IPS-18c (cell line): ENCODE data around the gene LGR5.

Source experiments
- H3K4me3 ChIP-seq: 2 replicates; pipeline ENCODE4 v1.7.0; 2013; ENCODE audit warnings: low read depth, mild to moderate bottlenecking, low read length, moderate library complexity; ENCODE audit not compliant: insufficient read depth
- H3K9me3 ChIP-seq: one replicate; pipeline ENCODE4 v1.6.1; 2013; ENCODE audit warnings: mild to moderate bottlenecking, low read length, moderate library complexity; ENCODE audit not compliant: control insufficient read depth, insufficient read depth

The LGR5 gene, protein sequence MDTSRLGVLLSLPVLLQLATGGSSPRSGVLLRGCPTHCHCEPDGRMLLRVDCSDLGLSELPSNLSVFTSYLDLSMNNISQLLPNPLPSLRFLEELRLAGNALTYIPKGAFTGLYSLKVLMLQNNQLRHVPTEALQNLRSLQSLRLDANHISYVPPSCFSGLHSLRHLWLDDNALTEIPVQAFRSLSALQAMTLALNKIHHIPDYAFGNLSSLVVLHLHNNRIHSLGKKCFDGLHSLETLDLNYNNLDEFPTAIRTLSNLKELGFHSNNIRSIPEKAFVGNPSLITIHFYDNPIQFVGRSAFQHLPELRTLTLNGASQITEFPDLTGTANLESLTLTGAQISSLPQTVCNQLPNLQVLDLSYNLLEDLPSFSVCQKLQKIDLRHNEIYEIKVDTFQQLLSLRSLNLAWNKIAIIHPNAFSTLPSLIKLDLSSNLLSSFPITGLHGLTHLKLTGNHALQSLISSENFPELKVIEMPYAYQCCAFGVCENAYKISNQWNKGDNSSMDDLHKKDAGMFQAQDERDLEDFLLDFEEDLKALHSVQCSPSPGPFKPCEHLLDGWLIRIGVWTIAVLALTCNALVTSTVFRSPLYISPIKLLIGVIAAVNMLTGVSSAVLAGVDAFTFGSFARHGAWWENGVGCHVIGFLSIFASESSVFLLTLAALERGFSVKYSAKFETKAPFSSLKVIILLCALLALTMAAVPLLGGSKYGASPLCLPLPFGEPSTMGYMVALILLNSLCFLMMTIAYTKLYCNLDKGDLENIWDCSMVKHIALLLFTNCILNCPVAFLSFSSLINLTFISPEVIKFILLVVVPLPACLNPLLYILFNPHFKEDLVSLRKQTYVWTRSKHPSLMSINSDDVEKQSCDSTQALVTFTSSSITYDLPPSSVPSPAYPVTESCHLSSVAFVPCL

DNA sequence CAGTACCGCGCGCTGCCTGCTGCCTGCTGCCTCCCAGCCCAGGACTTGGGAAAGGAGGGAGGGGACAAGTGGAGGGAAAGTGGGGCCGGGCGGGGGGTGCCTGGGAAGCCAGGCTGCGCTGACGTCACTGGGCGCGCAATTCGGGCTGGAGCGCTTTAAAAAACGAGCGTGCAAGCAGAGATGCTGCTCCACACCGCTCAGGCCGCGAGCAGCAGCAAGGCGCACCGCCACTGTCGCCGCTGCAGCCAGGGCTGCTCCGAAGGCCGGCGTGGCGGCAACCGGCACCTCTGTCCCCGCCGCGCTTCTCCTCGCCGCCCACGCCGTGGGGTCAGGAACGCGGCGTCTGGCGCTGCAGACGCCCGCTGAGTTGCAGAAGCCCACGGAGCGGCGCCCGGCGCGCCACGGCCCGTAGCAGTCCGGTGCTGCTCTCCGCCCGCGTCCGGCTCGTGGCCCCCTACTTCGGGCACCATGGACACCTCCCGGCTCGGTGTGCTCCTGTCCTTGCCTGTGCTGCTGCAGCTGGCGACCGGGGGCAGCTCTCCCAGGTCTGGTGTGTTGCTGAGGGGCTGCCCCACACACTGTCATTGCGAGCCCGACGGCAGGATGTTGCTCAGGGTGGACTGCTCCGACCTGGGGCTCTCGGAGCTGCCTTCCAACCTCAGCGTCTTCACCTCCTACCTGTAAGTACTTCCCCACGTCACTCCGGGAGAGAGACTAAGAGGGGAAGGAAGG, at the start of gene LGR5:
Gene LGR5 (plus strand): TSS at position 186 of the 732 bp plus-strand sequence. CDS start 283 bp downstream, at position 469.
- peak within 1 kb of the TSS; percentile 68 for H3K4me3 ChIP-seq
- H3K9me3 ChIP-seq, result peaks cover 6% of the 10 kb centered on the region

DNA sequence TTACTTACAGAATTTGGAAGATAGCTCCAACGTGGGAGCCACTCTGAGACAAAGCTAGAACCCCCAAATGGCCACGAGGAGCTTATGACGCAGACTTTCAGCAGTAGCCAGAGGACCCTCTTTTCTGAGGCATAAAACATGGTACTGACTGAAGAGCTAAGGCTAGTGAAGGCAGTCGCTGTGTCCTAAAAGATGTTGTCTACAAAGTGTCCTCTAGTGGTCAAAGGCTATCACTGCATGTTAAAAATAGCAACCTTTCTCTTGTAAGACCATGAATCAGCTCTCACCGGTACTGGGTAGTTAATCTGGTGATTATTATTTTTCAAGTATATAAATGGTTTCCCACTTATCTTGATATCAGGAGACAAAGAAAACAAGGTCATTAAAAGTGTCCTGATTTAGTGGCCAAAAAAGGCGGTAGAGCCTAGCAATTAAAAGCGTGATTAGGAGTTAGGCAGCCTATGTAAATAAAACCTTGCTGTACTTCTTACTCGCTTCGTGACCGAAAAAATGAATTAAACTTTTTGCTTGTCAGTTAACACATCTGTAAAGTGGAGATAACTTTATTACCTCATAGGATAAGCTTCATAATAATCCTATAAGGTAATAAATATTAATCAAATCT, 47.0 kb upstream of the LGR5 start:
- Histone ChIP-seq H3K4me3 (no peak overlapping the region), H3K9me3 (no peaks in the 10 kb centered on the region)

DNA sequence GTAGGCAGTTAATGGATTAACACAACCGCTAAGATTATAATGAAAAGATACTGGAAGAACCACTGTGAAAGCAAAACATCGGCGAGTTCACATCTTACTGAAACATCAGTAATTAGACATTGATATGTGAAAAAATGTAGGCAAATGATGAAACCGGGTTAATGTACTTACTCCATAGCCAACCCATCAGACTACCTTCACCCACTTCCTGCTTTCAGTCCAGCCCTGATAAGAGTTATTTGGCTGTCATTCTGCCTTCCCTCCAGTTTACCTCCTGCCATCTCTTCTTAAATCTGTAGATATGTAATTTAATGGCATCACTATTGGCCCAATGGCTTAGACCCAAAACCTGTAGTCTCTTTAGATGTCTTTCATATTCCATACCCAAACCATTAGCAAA, 46.0 kb upstream of the LGR5 start:
- H3K9me3 ChIP-seq, result no peaks in the 10 kb centered on the region
- no peak overlapping the region for H3K4me3 ChIP-seq

DNA sequence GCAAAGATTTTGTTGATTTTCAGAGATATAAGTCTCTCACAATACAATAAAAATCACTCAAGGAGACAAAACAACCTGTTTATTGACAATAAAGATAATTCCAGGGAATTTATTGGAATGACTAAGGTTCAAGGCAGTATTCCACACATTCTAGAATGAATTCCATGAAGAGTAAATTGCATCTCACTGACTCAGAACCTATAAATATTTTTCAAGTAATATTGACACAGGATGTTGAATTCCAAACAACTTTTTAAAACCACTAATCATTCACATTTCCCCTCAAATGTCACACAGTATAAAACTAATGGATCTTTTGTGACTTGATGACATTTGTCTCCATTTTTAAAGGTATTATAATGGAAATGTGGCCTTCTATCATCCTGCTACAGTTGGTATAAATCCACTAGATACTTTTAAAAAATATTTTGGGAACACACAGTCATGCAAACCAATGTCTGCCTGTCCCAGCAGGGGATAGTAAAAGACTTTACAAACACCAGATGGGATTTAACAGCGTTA, 42.1 kb upstream of the LGR5 start:
- H3K9me3 ChIP-seq, result no peaks in the 10 kb centered on the region

DNA sequence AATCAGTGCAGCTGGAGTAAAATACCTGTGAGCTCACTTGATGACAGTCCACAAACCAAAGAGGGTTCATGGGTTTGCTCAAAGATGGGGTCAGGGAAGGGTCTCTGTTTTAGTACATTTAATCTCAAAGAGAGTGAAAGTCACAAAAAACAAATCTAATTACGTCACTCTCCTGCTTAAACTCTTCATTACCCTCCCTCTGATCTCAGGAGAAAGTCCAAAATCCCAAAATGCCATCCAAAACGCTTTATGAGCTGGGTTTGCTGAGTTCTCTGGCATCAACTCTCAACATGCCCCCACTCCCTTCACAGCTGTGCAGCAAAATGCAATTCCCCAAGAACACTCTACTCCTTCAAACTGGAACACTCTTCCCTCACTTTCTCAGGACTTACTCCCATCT, 40.4 kb upstream of the LGR5 start:
- H3K4me3 ChIP-seq, result no peak overlapping the region
- H3K9me3 ChIP-seq, result peaks cover 2% of the 10 kb centered on the region

More for the DNA sequence above, 42.1 kb upstream of the LGR5 start:
- H3K4me3 ChIP-seq, result no peak overlapping the region

DNA sequence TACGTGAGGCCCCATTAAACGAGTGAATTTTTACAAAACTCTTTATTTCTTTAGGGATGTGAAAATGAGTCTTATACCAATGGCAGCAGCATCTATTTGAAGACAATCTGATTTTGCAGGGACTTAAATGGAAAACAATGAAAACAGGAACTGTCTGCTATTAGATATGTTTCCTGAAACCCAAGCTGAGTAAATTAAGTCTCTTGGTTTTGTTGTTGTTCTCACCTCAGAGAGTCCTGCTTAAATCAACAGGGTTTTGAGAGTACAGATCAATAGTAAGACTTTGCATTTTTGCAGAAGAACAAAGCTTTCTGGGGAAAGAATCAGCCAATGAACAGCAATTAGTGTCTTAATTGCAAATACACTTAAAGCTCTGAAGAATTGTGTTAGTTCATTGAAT, 39.1 kb upstream of the LGR5 start:
- H3K9me3 ChIP-seq, result peaks cover 2% of the 10 kb centered on the region
- no peak overlapping the region for H3K4me3 ChIP-seq

DNA sequence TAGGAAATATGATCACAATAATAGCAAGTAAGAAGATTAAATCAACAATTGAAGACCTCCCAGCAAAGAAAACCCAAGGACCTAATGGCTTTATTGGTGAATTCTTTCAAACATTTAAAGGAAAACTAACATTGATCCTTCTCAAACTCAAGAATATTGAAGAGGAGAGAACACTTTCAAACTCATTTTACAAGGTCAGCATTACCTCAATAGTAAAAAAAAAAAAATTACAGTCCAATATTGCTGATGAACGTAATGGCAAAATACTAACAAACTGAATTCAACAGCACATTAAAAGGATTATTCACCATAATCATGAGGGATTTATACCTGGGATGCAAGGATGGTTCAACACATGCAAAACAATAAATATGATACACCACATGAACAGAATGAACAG, 33.7 kb upstream of the LGR5 start:
- Histone ChIP-seq H3K9me3 (peaks cover 2% of the 10 kb centered on the region), H3K4me3 (no peak overlapping the region)

DNA sequence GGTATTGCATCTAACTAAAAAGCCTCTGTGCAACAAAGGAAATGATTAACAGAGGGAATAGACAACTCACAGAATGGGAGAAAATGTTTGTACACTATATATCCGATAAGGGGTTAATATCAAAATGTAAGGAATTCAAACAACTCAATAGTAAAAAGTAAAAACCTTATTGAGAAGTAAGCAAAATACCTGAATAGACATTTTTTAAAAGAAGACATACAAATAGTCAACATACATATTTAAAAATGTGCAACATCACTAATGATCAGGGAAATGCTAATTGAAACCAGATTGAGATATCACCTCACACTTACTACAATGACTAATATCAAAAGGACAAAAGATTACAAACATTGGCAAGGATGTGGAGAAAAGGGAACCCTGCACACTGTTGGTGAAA, 31.9 kb upstream of the LGR5 start:
- peaks cover 2% of the 10 kb centered on the region for H3K9me3 ChIP-seq
- H3K4me3 ChIP-seq, result no peak overlapping the region

DNA sequence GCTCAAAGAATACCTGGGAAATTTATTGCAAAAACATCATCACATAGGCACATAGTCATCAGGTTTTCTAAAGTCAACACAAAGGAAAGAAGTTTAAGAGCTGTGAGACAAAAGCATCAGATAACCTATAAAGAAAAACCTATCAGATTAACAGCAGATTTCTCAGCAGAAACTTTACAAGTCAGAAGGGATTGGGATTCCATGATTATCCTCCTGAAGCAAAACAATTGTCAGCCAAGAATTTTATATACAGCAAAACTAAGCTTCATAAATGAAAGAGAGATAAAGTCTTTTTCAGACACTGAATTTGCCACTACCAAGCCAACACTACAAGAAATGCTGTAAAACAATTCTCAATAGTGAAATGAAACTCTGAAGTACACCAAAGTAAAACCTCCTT, 28.8 kb upstream of the LGR5 start:
- Histone ChIP-seq H3K9me3 (no peaks in the 10 kb centered on the region), H3K4me3 (no peak overlapping the region)

DNA sequence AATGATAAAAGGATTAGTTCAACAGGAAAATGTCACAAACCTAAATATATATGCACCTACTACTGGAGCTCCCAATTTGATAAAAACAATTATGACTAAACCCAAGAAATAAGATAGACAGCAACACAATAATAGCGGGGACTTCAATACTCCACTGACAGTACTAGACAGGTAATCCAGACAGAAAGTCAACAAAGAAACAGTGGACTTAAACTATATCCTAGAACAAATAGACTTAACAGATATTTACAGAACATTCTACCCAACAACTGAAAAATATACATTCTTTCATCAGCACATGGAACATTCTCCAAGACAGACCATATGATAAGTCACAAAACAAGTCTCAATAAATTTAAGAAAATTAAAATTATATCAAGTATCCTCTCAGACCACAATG, 28.0 kb upstream of the LGR5 start:
- no peaks in the 10 kb centered on the region for H3K9me3 ChIP-seq

DNA sequence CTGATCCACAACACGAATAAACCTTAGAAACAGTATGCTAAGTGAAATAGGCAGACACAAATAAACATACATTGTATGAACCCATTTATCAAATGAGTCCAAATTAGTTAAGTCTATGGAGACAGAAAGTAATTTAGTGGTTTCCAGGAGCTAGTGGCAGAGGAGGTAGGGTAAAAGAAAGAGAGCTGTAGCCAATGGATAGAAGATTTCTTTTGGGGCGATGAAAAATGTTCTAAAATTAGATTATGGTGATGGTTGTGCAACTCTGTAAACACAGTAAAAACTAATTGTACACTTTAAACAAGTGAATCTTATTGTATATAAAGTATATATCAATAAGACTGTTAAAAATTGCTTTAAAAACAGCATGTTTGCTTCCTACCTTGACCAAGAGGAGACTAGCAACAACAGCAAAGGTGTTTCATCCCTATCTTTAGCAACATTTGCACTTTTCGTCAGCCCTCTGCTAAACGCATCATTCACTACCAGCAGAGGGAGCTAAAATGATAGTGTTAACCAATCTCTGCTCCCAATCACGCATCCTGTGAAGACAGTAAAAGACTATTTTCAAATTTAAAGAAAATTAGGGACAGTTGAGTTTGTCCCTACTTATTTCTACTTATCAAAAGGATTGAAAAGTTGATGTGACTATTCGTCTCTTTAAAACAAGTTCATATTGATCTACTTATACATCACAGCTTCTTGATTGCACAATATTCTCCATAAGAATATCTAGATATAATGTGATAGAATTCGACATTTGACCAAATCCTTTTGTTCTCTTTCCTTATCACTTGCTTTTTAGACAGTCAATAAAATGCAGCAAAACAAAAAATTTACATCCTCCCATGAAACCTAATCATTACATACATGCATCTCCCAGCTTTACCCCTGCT, 24.0 kb upstream of the LGR5 start:
- no peaks in the 10 kb centered on the region for H3K9me3 ChIP-seq
- no peak overlapping the region for H3K4me3 ChIP-seq

More for the DNA sequence above, 28.0 kb upstream of the LGR5 start:
- H3K4me3 ChIP-seq, result no peak overlapping the region

DNA sequence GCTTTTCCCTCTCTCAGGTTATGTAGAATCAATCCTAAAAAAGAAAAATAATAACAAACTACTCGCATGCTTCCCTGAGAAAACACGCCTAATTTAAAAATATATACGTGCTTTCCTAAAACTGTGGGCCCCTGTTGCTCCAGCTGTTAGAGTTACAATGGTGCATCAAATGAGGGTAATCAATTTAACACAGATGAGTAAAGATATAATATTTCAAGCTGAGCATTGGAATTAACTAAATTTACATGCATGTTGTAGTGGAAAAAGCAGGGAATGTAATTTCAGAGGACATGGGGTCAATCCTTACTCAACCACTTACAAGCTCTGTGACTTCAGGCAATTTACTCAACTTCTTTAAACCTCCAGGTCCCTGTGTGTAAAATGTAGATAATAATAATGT, 22.4 kb upstream of the LGR5 start:
- H3K4me3 ChIP-seq, result no peak overlapping the region
- H3K9me3 ChIP-seq, result no peaks in the 10 kb centered on the region

DNA sequence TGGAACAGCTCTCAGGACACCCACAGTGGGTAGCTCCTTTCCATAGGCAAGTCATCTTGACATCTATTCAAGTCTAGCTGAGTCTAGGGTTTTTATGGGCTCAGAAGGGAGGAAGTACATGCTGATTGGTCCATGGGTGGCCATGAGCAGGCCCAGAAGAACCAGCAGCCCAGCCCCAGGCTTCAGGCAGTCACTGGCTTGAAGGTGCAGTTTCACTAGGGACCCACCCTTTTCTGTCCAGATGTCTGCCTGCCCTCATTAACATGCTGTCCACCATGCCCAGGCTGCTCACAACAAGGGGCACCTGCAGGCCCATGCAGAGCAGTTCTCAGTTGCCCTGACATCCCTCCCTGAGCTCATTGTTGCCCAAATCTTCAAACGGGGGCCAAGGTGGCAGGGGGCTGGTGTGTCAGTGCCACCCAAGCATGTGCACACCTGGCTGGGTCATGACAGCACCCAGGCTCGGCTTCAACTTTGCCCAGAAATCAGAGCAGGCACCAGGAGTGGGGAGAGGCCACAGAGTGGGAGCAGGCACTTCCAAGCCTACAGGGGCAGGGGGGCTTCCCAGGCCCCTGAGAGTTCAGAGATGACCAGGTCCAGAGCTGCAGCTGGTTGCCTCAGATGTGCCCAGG, 18.7 kb upstream of the LGR5 start:
- H3K9me3 ChIP-seq, result no peaks in the 10 kb centered on the region
- H3K4me3 ChIP-seq, result no peak overlapping the region

DNA sequence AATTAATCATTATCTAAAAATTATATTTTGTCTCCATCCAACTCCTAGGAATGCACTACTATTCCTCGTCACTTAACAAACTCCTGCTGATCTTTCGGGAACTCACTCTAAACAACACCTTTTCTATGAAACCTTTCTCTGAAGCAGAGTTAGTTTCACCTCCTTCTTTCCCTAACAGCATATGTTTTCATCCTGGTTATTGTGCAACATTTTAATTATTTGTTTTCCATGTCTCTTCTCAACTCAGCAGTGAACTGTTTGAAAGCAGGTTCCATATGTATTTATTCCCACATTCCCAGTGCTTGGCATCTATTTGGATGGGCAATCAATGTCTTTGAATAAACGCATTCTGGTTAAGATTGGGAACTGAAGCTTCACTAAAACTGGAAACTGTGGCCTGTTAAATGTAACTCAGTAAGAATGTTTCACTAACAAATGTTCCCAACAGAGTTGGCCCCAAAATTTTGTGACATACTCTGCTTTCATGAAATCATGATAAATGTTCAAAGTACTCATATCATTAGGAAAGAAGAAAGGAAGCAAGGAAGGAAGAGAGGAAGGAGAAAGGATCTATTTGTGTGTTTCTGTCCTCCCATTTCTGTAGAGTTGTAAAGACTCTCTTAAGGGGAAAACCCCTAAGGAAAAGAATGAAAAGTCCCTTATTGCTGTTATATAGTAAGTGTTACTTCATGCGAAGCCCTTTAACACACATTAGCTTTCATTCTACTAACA, 13.9 kb upstream of the LGR5 start:
- no peak overlapping the region for H3K4me3 ChIP-seq
- no peaks in the 10 kb centered on the region for H3K9me3 ChIP-seq
